HepG2 (cell line): ENCODE results near the gene LMBRD2. TPM values are rescaled to one million over a fixed set of nuclear protein-coding genes. Genes with fewer than 3 reads are reported as not detected.

ENCODE experiments used
- CC2D1A ChIP-seq: sonication (generic); formaldehyde crosslinking; IDR thresholded peaks from 2 replicates; pipeline ENCODE4 v1.8.1; 2023; ENCODE audit warnings: mild to moderate bottlenecking, missing genetic modification reagents
- DBP ChIP-seq: sonication (generic); formaldehyde crosslinking; IDR thresholded peaks from 2 replicates; pipeline ENCODE4 v1.4.0; 2020; ENCODE audit warnings: missing genetic modification reagents; ENCODE audit errors: not compliant biosample characterization
- DPF2 ChIP-seq: sonication (generic); formaldehyde crosslinking; IDR thresholded peaks from 2 replicates; pipeline ENCODE4 v1.4.0; 2020; ENCODE audit warnings: mild to moderate bottlenecking, low read depth, missing genetic modification reagents, borderline replicate concordance
- HNRNPK ChIP-seq: fragments of 200-400 bp; formaldehyde crosslinking; IDR thresholded peaks from 2 replicates; pipeline ENCODE4 v1.6.1; 2018; ENCODE audit warnings: low read length, low read depth, moderate library complexity, mild to moderate bottlenecking; ENCODE audit not compliant: poor library complexity, severe bottlenecking
- KAT7 ChIP-seq: IDR thresholded peaks from 2 replicates; pipeline ENCODE4 v1.6.1; 2018; ENCODE audit warnings: borderline replicate concordance, missing compliant biosample characterization
- RXRB ChIP-seq: IDR thresholded peaks from 2 replicates; pipeline ENCODE4 v1.6.1; 2016; ENCODE audit warnings: borderline replicate concordance, missing genetic modification reagents, missing compliant biosample characterization
- SATB2 ChIP-seq: sonication (generic); formaldehyde crosslinking; IDR thresholded peaks from 2 replicates; pipeline ENCODE4 v1.5.0; 2020; ENCODE audit warnings: missing genetic modification reagents
- SRSF4 ChIP-seq: fragments of 200-400 bp; formaldehyde crosslinking; IDR thresholded peaks from one replicate; pipeline ENCODE4 v1.6.1; 2018; ENCODE audit warnings: mild to moderate bottlenecking, low read depth, low read length, moderate library complexity; ENCODE audit not compliant: poor library complexity, severe bottlenecking
- TFE3 ChIP-seq: IDR thresholded peaks from 2 replicates; pipeline ENCODE4 v1.6.1; 2016
- ZBED4 ChIP-seq: sonication (generic); formaldehyde crosslinking; IDR thresholded peaks from 2 replicates; pipeline ENCODE4 v1.4.0; 2020; ENCODE audit warnings: missing genetic modification reagents, borderline replicate concordance
- ZHX1 ChIP-seq: sonication (generic); formaldehyde crosslinking; IDR thresholded peaks from 2 replicates; pipeline ENCODE4 v1.8.1; 2022; ENCODE audit warnings: low read depth, mild to moderate bottlenecking, missing genetic modification reagents
- ZNF333 ChIP-seq: sonication (generic); formaldehyde crosslinking; IDR thresholded peaks from 2 replicates; pipeline ENCODE4 v1.4.0; 2020; ENCODE audit warnings: mild to moderate bottlenecking, missing genetic modification reagents, borderline replicate concordance
- ZNF687 ChIP-seq: sonication (generic); formaldehyde crosslinking; IDR thresholded peaks from 2 replicates; pipeline ENCODE4 v1.5.1; 2020; ENCODE audit warnings: mild to moderate bottlenecking, missing genetic modification reagents, moderate library complexity
- ZNF761 ChIP-seq: sonication (generic); formaldehyde crosslinking; conservative IDR thresholded peaks from 2 replicates; pipeline ENCODE4 v1.4.0; 2020; ENCODE audit warnings: mild to moderate bottlenecking, missing genetic modification reagents
- polyA plus RNA-seq, 8 experiments: library from polyadenylated mRNA; depleted of rRNA in 3 of 8; stranded (reverse) in 7 of 8; unstranded in 1 of 8; fragments of >200 nt; fragmentation: Illumina TruSeq in 4 of 8; extraction: Trizol in 4 of 8; gene quantifications; 2 replicates each; pipeline versions ENCODE4 v1.2.1 to v1.2.3, GENCODE V29; 2011 to 2016; ENCODE audit warnings: low read depth in 4 of 8, missing spikeins in 1 of 8, mixed read lengths in 1 of 8; ENCODE audit not compliant: insufficient read depth in 1 of 8
- total RNA-seq, 5 experiments: library from RNA; depleted of rRNA; stranded (reverse); fragments of >200 nt; fragmentation: Illumina TruSeq; extraction: Trizol; gene quantifications; 2 replicates each; pipeline ENCODE4 v1.2.3, GENCODE V29; 2016; ENCODE audit warnings: low read depth in 1 of 5

The LMBRD2 gene
- total and polyA plus RNA-seq, 2 of the 13 experiments (the other 11 are each of a cell fraction or from before 2014, with no cell fraction given) = 2.0 to 4.7 TPM

- TF ChIP-seq ZHX1 (no peak), DBP (CRISPR knock-in tag) (no peak), TFE3 (CRISPR knock-in tag) (no peak), SRSF4 (no peak), RXRB (CRISPR knock-in tag) (peak; percentile 71), ZNF687 (no peak), KAT7 (CRISPR knock-in tag) (no peak), DPF2 (CRISPR knock-in tag) (peak; percentile 93), SATB2 (CRISPR knock-in tag) (no peak), ZNF761 (CRISPR knock-in tag) (no peak), ZBED4 (0 out of 2 replicates have a peak, but pooled peaks have one; percentile 16), CC2D1A (CRISPR knock-in tag) (no peak), ZNF333 (CRISPR knock-in tag) (no peak), HNRNPK (no peak)
These were observed 29.1 kb upstream of the LMBRD2 start (continued) for GRCh38 chr5:36180556-36181350.
